ENCODE data around the gene MYADML2.

- TF ChIP-seq POLR2A (IDR thresholded peaks at IDR 0.05; ENCODE audit: low read depth, low read length) (no peak; the same call in 1 of the 2 replicates), CREM (IDR thresholded peaks at IDR 0.05; ENCODE audit: low read depth) (no peak), CTCF (IDR thresholded peaks at IDR 0.05 in 2 of 3, conservative IDR thresholded peaks at IDR 0.05 in 1 of 3; ENCODE audit: control insufficient read depth in 2 of 3, extremely low read depth in 1 of 3, insufficient read depth in 1 of 3, low read depth in 3 of 3, low read length in 3 of 3) (no peak), EZH2 (IDR thresholded peaks at IDR 0.05; ENCODE audit: borderline replicate concordance, control insufficient read depth, low read depth, low read length) (no peak), REST (IDR thresholded peaks at IDR 0.05; ENCODE audit: low read depth, low read length) (no peak)
These were observed 35.1 kb downstream of the MYADML2 start for GRCh38 chr17:81911969-81912368.

All from GM12878 (cell line).